Measurements from ENCODE around the gene FBXO38.

The FBXO38 gene

DNA sequence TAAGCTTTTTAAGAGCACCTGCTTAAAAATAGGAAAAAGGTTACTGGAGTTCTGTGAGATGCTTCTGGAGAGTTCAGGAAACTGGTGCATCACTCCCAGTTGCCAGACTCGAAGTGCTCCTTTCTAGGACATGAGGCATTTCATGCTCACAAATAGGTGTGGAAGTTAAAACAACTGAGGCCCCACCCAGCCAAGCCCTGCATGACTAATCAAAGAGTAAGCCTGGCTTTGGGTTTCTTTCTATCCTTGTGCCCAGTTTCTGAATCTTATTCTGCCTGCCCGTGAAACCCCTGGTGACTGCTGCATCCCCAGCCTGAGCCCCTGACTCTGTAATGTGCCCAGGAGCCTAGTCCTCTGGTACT, 40.7 kb upstream of the FBXO38 start:
- H3K4me3 ChIP-seq (ENCODE audit: low read depth in 1 of 2, low read length in 1 of 2): no peak overlapping the region
- no peaks in the 10 kb centered on the region for H3K4me1 ChIP-seq (ENCODE audit: control insufficient read depth in 1 of 2, insufficient read depth in 1 of 2, low read depth in 1 of 2, low read length in 1 of 2)
- H3K27ac ChIP-seq: no peak overlapping the region
- no peaks in the 10 kb centered on the region for H3K9me3 ChIP-seq
- no peaks in the 10 kb centered on the region for H3K36me3 ChIP-seq
- TF ChIP-seq, protein P1, sequence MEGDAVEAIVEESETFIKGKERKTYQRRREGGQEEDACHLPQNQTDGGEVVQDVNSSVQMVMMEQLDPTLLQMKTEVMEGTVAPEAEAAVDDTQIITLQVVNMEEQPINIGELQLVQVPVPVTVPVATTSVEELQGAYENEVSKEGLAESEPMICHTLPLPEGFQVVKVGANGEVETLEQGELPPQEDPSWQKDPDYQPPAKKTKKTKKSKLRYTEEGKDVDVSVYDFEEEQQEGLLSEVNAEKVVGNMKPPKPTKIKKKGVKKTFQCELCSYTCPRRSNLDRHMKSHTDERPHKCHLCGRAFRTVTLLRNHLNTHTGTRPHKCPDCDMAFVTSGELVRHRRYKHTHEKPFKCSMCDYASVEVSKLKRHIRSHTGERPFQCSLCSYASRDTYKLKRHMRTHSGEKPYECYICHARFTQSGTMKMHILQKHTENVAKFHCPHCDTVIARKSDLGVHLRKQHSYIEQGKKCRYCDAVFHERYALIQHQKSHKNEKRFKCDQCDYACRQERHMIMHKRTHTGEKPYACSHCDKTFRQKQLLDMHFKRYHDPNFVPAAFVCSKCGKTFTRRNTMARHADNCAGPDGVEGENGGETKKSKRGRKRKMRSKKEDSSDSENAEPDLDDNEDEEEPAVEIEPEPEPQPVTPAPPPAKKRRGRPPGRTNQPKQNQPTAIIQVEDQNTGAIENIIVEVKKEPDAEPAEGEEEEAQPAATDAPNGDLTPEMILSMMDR (IDR thresholded peaks at IDR 0.05): no peak
- H3K27me3 ChIP-seq: no peaks in the 10 kb centered on the region

DNA sequence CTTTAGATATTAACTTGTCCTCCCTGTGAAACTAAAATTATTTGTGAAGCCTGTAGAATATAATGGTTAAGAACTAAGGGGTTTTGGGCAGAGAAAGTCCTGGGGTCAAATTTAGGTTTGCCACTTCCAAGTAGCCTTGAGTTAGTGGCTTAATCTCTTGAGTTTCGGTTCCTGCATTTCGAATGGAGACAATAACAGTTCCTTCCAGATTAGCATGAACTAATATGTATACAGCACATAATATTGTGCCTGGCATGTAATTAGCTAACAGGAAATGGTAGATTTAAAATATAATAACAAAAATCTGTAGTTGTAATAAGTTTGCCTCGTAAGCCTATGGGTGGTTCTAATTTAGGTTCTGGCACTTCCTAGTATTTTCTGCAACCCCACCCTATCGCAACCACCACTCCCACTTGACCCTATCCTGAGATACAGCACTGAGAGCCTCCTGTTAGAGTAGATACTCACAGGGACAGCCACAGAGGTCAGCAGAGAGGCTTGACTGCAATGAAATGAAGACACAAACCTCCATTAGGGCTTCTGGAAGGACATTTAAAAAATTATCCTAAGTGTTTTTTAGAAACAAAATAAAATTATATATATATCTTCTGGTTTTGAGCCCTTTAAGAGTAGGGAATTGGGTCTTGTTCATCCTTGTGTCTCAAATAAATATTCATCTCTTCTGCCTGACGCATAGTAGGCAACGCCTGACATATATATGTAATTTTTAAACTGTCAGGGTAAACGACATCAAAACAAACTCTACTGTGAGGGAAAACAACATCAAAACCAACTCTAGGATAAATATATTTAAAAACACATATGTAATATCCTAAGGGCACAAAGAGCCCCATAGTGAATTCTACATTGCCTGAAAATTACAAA, 39.9 kb upstream of the FBXO38 start:
- Histone ChIP-seq H3K27ac (no peak overlapping the region), H3K4me3 (ENCODE audit: low read depth in 1 of 2, low read length in 1 of 2) (no peak overlapping the region), H3K36me3 (no peaks in the 10 kb centered on the region), H3K9me3 (no peaks in the 10 kb centered on the region), H3K27me3 (no peaks in the 10 kb centered on the region), H3K4me1 (ENCODE audit: control insufficient read depth in 1 of 2, insufficient read depth in 1 of 2, low read depth in 1 of 2, low read length in 1 of 2) (no peaks in the 10 kb centered on the region)
- TF ChIP-seq, protein P1 (IDR thresholded peaks at IDR 0.05): no peak

DNA sequence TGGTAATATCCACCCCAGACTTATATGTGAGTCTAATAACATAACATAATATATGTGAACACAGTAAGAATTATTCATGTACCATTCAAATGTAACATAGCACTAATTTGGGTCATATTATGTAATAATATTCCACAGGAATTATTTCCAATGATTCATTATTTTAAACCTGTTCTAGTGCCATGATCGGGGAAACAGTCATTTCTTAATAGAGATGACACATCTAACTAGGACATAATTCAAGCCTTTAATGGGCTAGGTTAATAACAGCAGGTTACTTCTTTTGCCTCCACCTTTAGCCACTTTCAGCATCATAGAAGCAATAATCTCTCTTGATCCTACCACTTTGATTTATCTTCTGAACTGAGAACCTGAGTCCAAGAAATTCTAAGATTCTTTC, 36.1 kb upstream of the FBXO38 start:
- no peaks in the 10 kb centered on the region for H3K36me3 ChIP-seq
- H3K9me3 ChIP-seq: no peaks in the 10 kb centered on the region
- TF ChIP-seq, protein P1 (IDR thresholded peaks at IDR 0.05): no peak
- H3K27me3 ChIP-seq: no peaks in the 10 kb centered on the region
- no peaks in the 10 kb centered on the region for H3K4me1 ChIP-seq (ENCODE audit: control insufficient read depth in 1 of 2, insufficient read depth in 1 of 2, low read depth in 1 of 2, low read length in 1 of 2)
- H3K4me3 ChIP-seq (ENCODE audit: low read depth in 1 of 2, low read length in 1 of 2): no peak overlapping the region
- no peak overlapping the region for H3K27ac ChIP-seq

DNA sequence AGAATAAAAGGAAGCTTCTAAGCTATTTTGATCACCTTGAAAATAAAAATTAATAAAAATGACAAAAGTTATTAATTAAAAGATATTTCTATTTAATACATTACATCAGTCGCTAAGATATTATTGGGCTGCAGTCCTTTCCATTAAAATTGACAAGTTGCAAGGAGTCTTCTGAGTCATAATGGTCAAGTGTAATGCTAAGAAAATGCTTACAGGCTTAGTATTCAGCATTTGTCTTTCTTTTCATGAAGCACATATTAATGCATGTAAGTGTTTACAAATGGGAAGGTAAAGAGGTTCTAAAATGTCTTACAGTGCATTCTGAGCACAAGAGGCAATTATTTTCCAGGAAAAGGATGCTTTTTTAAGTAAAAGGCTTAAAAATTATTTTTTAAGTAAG, 31.1 kb upstream of the FBXO38 start:
- TF ChIP-seq, protein P1 (IDR thresholded peaks at IDR 0.05): no peak
- no peaks in the 10 kb centered on the region for H3K36me3 ChIP-seq
- no peak overlapping the region for H3K27ac ChIP-seq
- H3K4me3 ChIP-seq (ENCODE audit: low read depth in 1 of 2, low read length in 1 of 2): no peak overlapping the region
- no peaks in the 10 kb centered on the region for H3K4me1 ChIP-seq (ENCODE audit: control insufficient read depth in 1 of 2, insufficient read depth in 1 of 2, low read depth in 1 of 2, low read length in 1 of 2)
- no peaks in the 10 kb centered on the region for H3K27me3 ChIP-seq
- H3K9me3 ChIP-seq: no peaks in the 10 kb centered on the region

DNA sequence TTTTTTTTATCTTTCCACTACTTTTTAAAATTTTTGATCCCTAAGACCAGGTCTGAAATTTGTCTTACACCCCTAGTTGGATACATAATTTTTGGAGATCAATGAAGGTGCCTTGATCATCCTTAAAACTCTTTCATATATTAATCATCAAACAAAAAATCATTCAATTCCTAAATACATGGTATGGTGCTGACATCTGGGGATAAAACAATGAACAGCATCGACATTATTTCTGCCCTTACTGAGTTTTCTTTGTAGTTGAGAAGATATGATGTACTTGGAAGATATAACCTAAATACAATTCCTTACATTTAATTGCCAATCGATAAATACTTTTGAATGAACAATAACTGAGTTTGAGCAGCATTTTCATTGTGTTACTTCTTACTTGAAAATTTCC, 30.1 kb upstream of the FBXO38 start:
- Histone ChIP-seq H3K27me3 (no peaks in the 10 kb centered on the region), H3K9me3 (no peaks in the 10 kb centered on the region), H3K4me1 (ENCODE audit: control insufficient read depth in 1 of 2, insufficient read depth in 1 of 2, low read depth in 1 of 2, low read length in 1 of 2) (no peaks in the 10 kb centered on the region), H3K27ac (no peak overlapping the region), H3K36me3 (no peaks in the 10 kb centered on the region), H3K4me3 (ENCODE audit: low read depth in 1 of 2, low read length in 1 of 2) (no peak overlapping the region)
- TF ChIP-seq, protein P1 (IDR thresholded peaks at IDR 0.05): no peak

All from neutrophil (primary cell).